ENCODE data around the gene GLTPD2.

The GLTPD2 gene

DNA sequence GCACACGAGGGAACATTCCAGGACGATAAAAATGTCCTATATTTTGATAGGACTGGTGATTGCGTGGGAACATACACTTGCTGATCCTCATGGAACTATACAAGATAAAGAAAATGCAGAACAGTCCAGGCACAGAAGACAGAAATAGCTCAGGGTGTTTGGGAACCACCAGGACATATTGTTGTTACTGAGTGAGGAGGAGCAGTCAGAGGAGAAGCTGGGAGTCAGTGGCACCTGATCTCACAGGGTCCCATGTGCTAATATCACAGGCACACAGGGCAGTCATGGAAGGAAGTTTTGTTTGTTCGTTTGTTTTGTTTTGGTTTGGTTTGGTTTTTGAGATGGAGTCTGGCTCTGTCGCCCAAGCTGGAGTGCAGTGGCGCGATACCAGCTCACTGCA, 23.9 kb downstream of the GLTPD2 start:
- no peak for DNase-seq
- H3K27me3 ChIP-seq (ENCODE audit: insufficient read depth, low read depth, severe bottlenecking): no peaks in the 10 kb centered on the region
- no peaks in the 10 kb centered on the region for H3K9me3 ChIP-seq (ENCODE audit: severe bottlenecking)
- H3K27ac ChIP-seq: no peak overlapping the region
- TF ChIP-seq, protein P1, sequence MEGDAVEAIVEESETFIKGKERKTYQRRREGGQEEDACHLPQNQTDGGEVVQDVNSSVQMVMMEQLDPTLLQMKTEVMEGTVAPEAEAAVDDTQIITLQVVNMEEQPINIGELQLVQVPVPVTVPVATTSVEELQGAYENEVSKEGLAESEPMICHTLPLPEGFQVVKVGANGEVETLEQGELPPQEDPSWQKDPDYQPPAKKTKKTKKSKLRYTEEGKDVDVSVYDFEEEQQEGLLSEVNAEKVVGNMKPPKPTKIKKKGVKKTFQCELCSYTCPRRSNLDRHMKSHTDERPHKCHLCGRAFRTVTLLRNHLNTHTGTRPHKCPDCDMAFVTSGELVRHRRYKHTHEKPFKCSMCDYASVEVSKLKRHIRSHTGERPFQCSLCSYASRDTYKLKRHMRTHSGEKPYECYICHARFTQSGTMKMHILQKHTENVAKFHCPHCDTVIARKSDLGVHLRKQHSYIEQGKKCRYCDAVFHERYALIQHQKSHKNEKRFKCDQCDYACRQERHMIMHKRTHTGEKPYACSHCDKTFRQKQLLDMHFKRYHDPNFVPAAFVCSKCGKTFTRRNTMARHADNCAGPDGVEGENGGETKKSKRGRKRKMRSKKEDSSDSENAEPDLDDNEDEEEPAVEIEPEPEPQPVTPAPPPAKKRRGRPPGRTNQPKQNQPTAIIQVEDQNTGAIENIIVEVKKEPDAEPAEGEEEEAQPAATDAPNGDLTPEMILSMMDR (IDR thresholded peaks at IDR 0.05; ENCODE audit: low read depth, low read length): no peak
- H3K4me3 ChIP-seq (ENCODE audit: low read depth, low read length): no peak overlapping the region
- H3K36me3 ChIP-seq: peaks cover 30% of the 10 kb centered on the region

DNA sequence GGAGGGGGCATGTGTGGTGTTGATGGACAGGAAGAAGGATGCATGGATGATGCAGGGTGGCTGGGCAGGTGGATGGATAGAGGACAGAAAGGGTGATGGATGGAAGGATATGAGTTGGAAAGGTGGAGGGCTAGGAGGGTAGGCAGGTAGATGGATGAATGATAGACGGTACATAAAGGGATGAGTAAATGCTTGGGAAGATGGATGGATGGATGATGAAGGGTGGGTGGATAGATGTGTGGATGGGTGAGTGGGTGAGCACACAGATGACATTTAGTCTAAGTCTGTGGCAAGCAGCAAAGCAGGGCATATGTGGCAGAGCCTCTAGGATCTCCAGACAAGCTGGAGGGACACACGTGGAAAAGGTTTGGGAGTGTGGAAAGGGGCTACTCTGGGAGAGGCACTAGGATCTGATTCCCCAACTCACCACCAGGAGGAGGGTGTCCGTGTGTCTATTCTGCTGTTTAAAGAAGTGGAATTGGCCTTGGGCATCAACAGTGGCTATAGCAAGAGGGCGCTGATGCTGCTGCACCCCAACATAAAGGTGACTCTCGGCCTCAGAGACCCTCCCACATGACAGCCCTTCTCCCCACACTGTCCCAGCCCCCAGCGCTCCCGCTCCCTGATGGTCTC, 26.4 kb downstream of the GLTPD2 start:
- no peak for DNase-seq
- TF ChIP-seq, protein P1 (IDR thresholded peaks at IDR 0.05; ENCODE audit: low read depth, low read length): peak; percentile 61

DNA sequence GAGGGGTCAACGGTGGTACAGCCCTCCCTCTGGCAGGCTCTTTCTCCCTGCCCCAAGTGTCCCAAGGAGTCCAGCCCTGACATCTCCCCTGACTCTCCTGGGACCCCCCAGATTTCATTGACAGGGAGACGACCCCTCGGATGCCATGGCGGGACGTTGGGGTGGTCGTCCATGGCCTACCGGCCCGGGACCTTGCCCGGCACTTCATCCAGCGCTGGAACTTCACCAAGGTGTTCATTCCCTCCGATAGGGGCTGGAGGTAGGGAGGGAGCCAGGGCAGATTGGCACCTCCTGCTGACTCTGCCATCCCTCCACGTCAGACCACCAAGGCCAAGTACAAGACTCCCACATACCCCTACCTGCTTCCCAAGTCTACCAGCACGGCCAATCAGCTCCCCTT, 28.1 kb downstream of the GLTPD2 start:
- no peak overlapping the region for H3K27ac ChIP-seq
- no peak overlapping the region for H3K4me3 ChIP-seq (ENCODE audit: low read depth, low read length)
- no peak for DNase-seq
- H3K9me3 ChIP-seq (ENCODE audit: severe bottlenecking): no peaks in the 10 kb centered on the region
- no peaks in the 10 kb centered on the region for H3K27me3 ChIP-seq (ENCODE audit: insufficient read depth, low read depth, severe bottlenecking)
- H3K36me3 ChIP-seq: peaks cover 22% of the 10 kb centered on the region
- TF ChIP-seq, protein P1 (IDR thresholded peaks at IDR 0.05; ENCODE audit: low read depth, low read length): no peak

More for the DNA sequence above, 26.4 kb downstream of the GLTPD2 start:
- Histone ChIP-seq H3K4me3 (ENCODE audit: low read depth, low read length) (no peak overlapping the region), H3K9me3 (ENCODE audit: severe bottlenecking) (no peaks in the 10 kb centered on the region), H3K27ac (no peak overlapping the region), H3K27me3 (ENCODE audit: insufficient read depth, low read depth, severe bottlenecking) (no peaks in the 10 kb centered on the region), H3K36me3 (peaks cover 29% of the 10 kb centered on the region)

DNA sequence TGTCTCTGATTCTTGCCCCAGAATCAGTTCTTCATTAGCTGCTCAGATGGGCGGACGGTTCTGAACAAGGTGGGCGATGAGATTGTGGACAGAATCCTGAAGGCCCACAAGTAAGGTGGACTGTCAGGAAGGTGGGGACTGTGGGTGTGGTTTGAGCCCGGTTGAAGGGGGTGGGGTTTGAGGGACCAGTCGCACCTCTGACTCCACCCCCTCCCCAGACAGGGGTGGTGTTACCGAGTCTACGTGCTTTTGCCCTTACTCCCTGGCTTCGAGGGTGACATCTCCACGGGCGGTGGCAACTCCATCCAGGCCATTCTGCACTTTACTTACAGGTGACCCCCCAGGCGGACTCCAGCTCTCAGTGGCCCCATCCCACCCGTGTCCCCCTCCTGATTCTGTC, 29.5 kb downstream of the GLTPD2 start:
- no peaks in the 10 kb centered on the region for H3K27me3 ChIP-seq (ENCODE audit: insufficient read depth, low read depth, severe bottlenecking)
- H3K27ac ChIP-seq: no peak overlapping the region
- DNase-seq: peak; percentile 31
- TF ChIP-seq, protein P1 (IDR thresholded peaks at IDR 0.05; ENCODE audit: low read depth, low read length): no peak
- H3K4me3 ChIP-seq (ENCODE audit: low read depth, low read length): no peak overlapping the region
- peaks cover 28% of the 10 kb centered on the region for H3K36me3 ChIP-seq
- H3K9me3 ChIP-seq (ENCODE audit: severe bottlenecking): no peaks in the 10 kb centered on the region

DNA sequence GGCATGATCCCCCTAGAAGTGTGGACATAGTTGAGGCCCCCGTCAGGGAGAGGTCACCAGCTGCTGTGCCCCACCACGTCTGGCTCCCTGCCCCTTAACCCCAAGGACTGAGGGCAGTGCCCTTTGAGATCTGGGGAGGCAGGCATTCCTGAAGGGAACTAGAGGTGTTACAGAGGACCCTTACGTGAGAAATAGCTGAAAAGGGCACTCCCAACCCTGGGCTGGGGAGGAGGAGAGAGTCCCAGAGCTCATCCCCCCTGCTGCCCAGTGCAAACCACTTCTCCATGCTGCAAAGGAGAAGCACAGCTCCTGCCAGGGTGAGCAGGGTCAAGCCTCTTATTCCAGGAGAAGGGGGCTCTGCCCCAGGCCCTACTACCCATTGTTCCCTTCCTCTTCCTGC, 34.1 kb downstream of the GLTPD2 start:
- Histone ChIP-seq H3K27ac (no peak overlapping the region), H3K9me3 (ENCODE audit: severe bottlenecking) (no peaks in the 10 kb centered on the region), H3K4me3 (ENCODE audit: low read depth, low read length) (no peak overlapping the region), H3K36me3 (peaks cover 14% of the 10 kb centered on the region), H3K27me3 (ENCODE audit: insufficient read depth, low read depth, severe bottlenecking) (no peaks in the 10 kb centered on the region)
- DNase-seq: no peak
- TF ChIP-seq, protein P1 (IDR thresholded peaks at IDR 0.05; ENCODE audit: low read depth, low read length): no peak

Data from WERI-Rb-1 (cell line).